Endothelial cell of umbilical vein (primary cell): ENCODE results near the gene SPTY2D1. TPM values are rescaled to one million over a fixed set of nuclear protein-coding genes. Genes with fewer than 3 reads are reported as not detected.
"Not testable (repeated sequence)": the region's sequence is repeated elsewhere in the genome, so short reads cannot be mapped to it uniquely, and the experiment has no call there.

Experiments used
- BruUV-seq: library from RNA; stranded (reverse); fragments of 400-500 nt; replicated peaks from 2 replicates; lab custom pipeline; 2021; lab: Mats Ljungman, UMichigan
- CTCF ChIA-PET: fragments of 300-600, 350-600 bp; sonication (Branson Sonifier 250); formaldehyde crosslinking; loops from one replicate; lab custom pipeline; 2021; ENCODE audit warnings: antibody characterized with exemption, inconsistent platforms; lab: Charles Lee
- POLR2A ChIA-PET: fragments of 300-600, 350-600 bp; sonication (Branson Sonifier 250); formaldehyde crosslinking; loops from one replicate; lab custom pipeline; 2021; ENCODE audit warnings: antibody characterized with exemption, inconsistent platforms; lab: Charles Lee
- DNase-seq: peaks from one replicate; pipeline ENCODE4 v3.0.0-alpha.2; 2011; ENCODE audit warnings: low read depth, low spot score
- FAIRE-seq: peaks from 2 replicates; lab custom pipeline; 2011; peaks lifted over from hg19 to GRCh38; lab: Jason Lieb, UNC
- H2AFZ ChIP-seq: 2 replicates; pipeline ENCODE4 v1.6.0; 2012; ENCODE audit warnings: low read depth, low read length, control low read depth, inconsistent platforms
- H3K27ac ChIP-seq: 2 replicates; pipeline ENCODE4 v1.5.1; 2011; ENCODE audit warnings: low read depth, mild to moderate bottlenecking, control low read depth, low read length, moderate library complexity; ENCODE audit not compliant: insufficient read depth
- H3K27me3 ChIP-seq, 2 experiments: 2 replicates each; pipeline versions ENCODE4 v1.6.0 to v1.6.1; 2011; ENCODE audit warnings: low read length in 2 of 2, mixed read lengths in 1 of 2; ENCODE audit not compliant: control insufficient read depth in 2 of 2, insufficient read depth in 2 of 2
- H3K36me3 ChIP-seq, 2 experiments: 2 replicates in 1 of 2; 3 replicates in 1 of 2; pipeline ENCODE4 v1.5.1; 2011; ENCODE audit warnings: low read length in 2 of 2, mild to moderate bottlenecking in 1 of 2, moderate library complexity in 1 of 2; ENCODE audit not compliant: control insufficient read depth in 2 of 2, insufficient read depth in 2 of 2; ENCODE audit errors: extremely low read depth in 1 of 2
- H3K4me1 ChIP-seq: 3 replicates; pipeline ENCODE4 v1.5.1; 2011; ENCODE audit warnings: mild to moderate bottlenecking, low read length; ENCODE audit not compliant: control insufficient read depth, insufficient read depth; ENCODE audit errors: extremely low read depth
- H3K4me2 ChIP-seq: 2 replicates; pipeline ENCODE4 v1.6.1; 2011; ENCODE audit warnings: low read length, control low read depth, mixed read lengths; ENCODE audit not compliant: insufficient read depth
- H3K4me3 ChIP-seq, 3 experiments: fragments of 200-600 bp in 1 of 3; sonication (generic), shearing (Covaris generic) in 1 of 3; replicated peaks in 1 of 3; 2 replicates each; pipeline ENCODE4 v1.5.1; 2011 to 2016; ENCODE audit warnings: control low read depth in 3 of 3, low read length in 3 of 3, mild to moderate bottlenecking in 2 of 3, inconsistent platforms in 1 of 3, low read depth in 1 of 3, moderate library complexity in 1 of 3; ENCODE audit not compliant: insufficient read depth in 1 of 3
- H3K79me2 ChIP-seq: 2 replicates; pipeline ENCODE4 v1.6.0; 2012; ENCODE audit warnings: low read length, inconsistent platforms; ENCODE audit not compliant: control insufficient read depth, insufficient read depth
- H3K9ac ChIP-seq: replicated peaks from 2 replicates; pipeline ENCODE3; 2011; ENCODE audit warnings: low read length, control low read depth; ENCODE audit not compliant: insufficient read depth; ENCODE audit errors: extremely low read depth
- H3K9me1 ChIP-seq: replicated peaks from 3 replicates; pipeline ENCODE4 v1.6.0; 2011; ENCODE audit warnings: mild to moderate bottlenecking, low read length; ENCODE audit not compliant: control insufficient read depth, insufficient read depth; ENCODE audit errors: extremely low read depth
- H3K9me3 ChIP-seq: replicated peaks from 2 replicates; pipeline ENCODE4 v1.5.1; 2012; ENCODE audit warnings: low read length, inconsistent platforms; ENCODE audit not compliant: control insufficient read depth, insufficient read depth
- H4K20me1 ChIP-seq: replicated peaks from 2 replicates; pipeline ENCODE3; 2011; ENCODE audit warnings: mild to moderate bottlenecking, low read length; ENCODE audit not compliant: control insufficient read depth, insufficient read depth; ENCODE audit errors: extremely low read depth
- EZH2 ChIP-seq: IDR thresholded peaks from 2 replicates; pipeline ENCODE4 v1.6.1; 2012; ENCODE audit warnings: borderline replicate concordance, low read depth, mild to moderate bottlenecking, moderate library complexity, low read length, inconsistent platforms; ENCODE audit not compliant: severe bottlenecking
- FOS ChIP-seq: IDR thresholded peaks from 2 replicates; pipeline ENCODE4 v1.6.1; 2011; ENCODE audit warnings: mild to moderate bottlenecking, low read length, moderate library complexity, borderline replicate concordance; ENCODE audit not compliant: insufficient read depth
- GATA2 ChIP-seq: IDR thresholded peaks from 2 replicates; pipeline ENCODE4 v1.7.0; 2011; ENCODE audit warnings: low read depth, mild to moderate bottlenecking, moderate library complexity, mixed read lengths, low read length; ENCODE audit not compliant: insufficient read length, insufficient read depth
- JUN ChIP-seq: IDR thresholded peaks from 2 replicates; pipeline ENCODE4 v1.6.1; 2011; ENCODE audit warnings: borderline replicate concordance, low read depth; ENCODE audit not compliant: insufficient read length, insufficient read depth
- MAX ChIP-seq: IDR thresholded peaks from 2 replicates; pipeline ENCODE4 v1.6.1; 2011; ENCODE audit not compliant: insufficient read depth, insufficient read length
- MYC ChIP-seq: IDR thresholded peaks from one replicate; pipeline ENCODE4 v1.6.1; 2011; ENCODE audit warnings: mild to moderate bottlenecking, low read depth, low read length
- POLR2A ChIP-seq: IDR thresholded peaks from 2 replicates; pipeline ENCODE4 v1.6.1; 2012; ENCODE audit warnings: low read depth, mild to moderate bottlenecking, control low read depth, low read length
- POLR2AphosphoS5 ChIP-seq: IDR thresholded peaks from 2 replicates; pipeline ENCODE4 v1.6.1; 2012; ENCODE audit warnings: low read depth, mild to moderate bottlenecking, control low read depth, low read length, moderate library complexity; ENCODE audit not compliant: insufficient read depth
- dilution Hi-C: fragments of 300-500 bp; cut with MboI; formaldehyde crosslinking; loops from one replicate; pipeline ENCODE4 v1.15.0; 2019; ENCODE audit warnings: low sequenced_read_pairs; ENCODE audit not compliant: extremely low pct_ligation_motif_present
- intact Hi-C: fragments of 100-400 bp; cut with micrococcal nuclease; formaldehyde crosslinking; loops from one replicate; pipeline ENCODE4 v1.10.0; 2022
- polyA plus RNA-seq, 4 experiments: library from polyadenylated mRNA; depleted of rRNA in 3 of 4; stranded (reverse) in 3 of 4; unstranded in 1 of 4; fragments of >200 nt; gene quantifications; 2 replicates each; pipeline versions ENCODE4 v1.2.1 to v1.2.3, GENCODE V29; 2011 to 2012; ENCODE audit warnings: missing spikeins in 1 of 4
- total RNA-seq: library from RNA; stranded (reverse); gene quantifications from 2 replicates; pipeline ENCODE4 v1.2.3, GENCODE V29; 2021
- TF ChIP-seq, protein P1 (sequence below), 2 donors: IDR thresholded peaks; 1 replicate in 1 of 2; 2 replicates in 1 of 2; pipeline ENCODE4 v1.5.1; 2011; ENCODE audit warnings: low read length in 2 of 2, mild to moderate bottlenecking in 2 of 2, moderate library complexity in 2 of 2, control low read depth in 1 of 2, inconsistent platforms in 1 of 2, low read depth in 1 of 2; ENCODE audit not compliant: insufficient read depth in 1 of 2; ENCODE audit errors: extremely low read depth in 1 of 2

The SPTY2D1 gene
- total and polyA plus RNA-seq, 2 donors (not counting 3 experiments of a cell fraction or from before 2014, with no cell fraction given) = 5.5 to 18.7 TPM

- H3K9ac ChIP-seq = no peak overlapping the region
- peaks cover 0 to 4% of the 10 kb centered on the region in 2 experiments for H3K36me3 ChIP-seq
- TF ChIP-seq JUN = no peak
- TF ChIP-seq EZH2 = no peak
- TF ChIP-seq MAX = no peak
- TF ChIP-seq POLR2AphosphoS5 = no peak
- TF ChIP-seq, protein P1, sequence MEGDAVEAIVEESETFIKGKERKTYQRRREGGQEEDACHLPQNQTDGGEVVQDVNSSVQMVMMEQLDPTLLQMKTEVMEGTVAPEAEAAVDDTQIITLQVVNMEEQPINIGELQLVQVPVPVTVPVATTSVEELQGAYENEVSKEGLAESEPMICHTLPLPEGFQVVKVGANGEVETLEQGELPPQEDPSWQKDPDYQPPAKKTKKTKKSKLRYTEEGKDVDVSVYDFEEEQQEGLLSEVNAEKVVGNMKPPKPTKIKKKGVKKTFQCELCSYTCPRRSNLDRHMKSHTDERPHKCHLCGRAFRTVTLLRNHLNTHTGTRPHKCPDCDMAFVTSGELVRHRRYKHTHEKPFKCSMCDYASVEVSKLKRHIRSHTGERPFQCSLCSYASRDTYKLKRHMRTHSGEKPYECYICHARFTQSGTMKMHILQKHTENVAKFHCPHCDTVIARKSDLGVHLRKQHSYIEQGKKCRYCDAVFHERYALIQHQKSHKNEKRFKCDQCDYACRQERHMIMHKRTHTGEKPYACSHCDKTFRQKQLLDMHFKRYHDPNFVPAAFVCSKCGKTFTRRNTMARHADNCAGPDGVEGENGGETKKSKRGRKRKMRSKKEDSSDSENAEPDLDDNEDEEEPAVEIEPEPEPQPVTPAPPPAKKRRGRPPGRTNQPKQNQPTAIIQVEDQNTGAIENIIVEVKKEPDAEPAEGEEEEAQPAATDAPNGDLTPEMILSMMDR (IDR thresholded peaks at IDR 0.05; ENCODE audit: extremely low read depth in 1 of 2, insufficient read depth in 1 of 2, low read depth in 1 of 2, low read length in 2 of 2) = no peak
- TF ChIP-seq FOS = no peak
- TF ChIP-seq POLR2A = no peak
- no peak for TF ChIP-seq MYC
- no peak for TF ChIP-seq GATA2
- intact Hi-C loops = no loop called here
- DNase-seq (no peak), FAIRE-seq (no peak)
- H3K79me2 ChIP-seq = peaks cover 7% of the 10 kb centered on the region
- no peak overlapping the region for H3K4me3 ChIP-seq
- no TSS peak for BruUV-seq
- dilution Hi-C loops = no loop called here
- ChIA-PET CTCF (interaction anchor here (0.8 to 1.1 kb wide), 2 partner anchors 13 to 23 kb away, joined by 3 to 4 read pairs; no protein-coding TSS in a partner anchor), POLR2A (interaction anchor here (0.7 kb wide), 1 partner anchor 141 kb away, joined by 3 read pairs; no protein-coding TSS in a partner anchor)
- H3K9me1 ChIP-seq = no peaks in the 10 kb centered on the region
- no peak overlapping the region for H3K4me2 ChIP-seq
- no peaks in the 10 kb centered on the region for H3K27me3 ChIP-seq
- H3K4me1 ChIP-seq = no peaks in the 10 kb centered on the region
- no peak overlapping the region for H2AFZ ChIP-seq
- no peaks in the 10 kb centered on the region for H3K9me3 ChIP-seq
- H4K20me1 ChIP-seq = no peaks in the 10 kb centered on the region
- H3K27ac ChIP-seq = no peak overlapping the region
Observed at GRCh38 chr11:18594999-18595749, 39.0 kb downstream of the SPTY2D1 start.

DNA sequence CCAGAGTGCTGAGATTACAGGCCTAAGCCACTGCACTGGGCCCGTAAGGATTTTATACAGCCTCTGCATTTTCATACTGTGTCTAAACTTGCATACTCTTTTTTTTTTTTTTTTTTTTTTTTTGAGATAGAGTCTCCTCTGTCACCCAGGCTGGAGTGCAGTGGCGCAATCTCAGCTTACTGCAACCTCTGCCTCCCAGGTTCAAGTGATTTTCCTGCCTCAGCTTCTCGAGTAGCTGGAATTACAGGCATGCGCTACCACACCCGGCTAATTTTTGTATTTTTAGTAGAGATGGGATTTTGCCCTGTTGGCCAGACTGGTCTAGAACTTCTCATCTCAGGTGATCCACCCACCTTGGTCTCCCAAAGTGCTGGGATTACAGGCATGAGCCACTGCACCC lies 40.1 kb downstream of the SPTY2D1 start:
- CTCF ChIA-PET = interaction anchor here (1.6 kb wide), 1 partner anchor 8 kb away, joined by 4 read pairs; no protein-coding TSS in a partner anchor
- H3K4me2 ChIP-seq, H3K9me1 ChIP-seq, H3K9ac ChIP-seq, H3K9me3 ChIP-seq, BruUV-seq, H4K20me1 ChIP-seq, H3K4me1 ChIP-seq, H3K27ac ChIP-seq, DNase-seq, intact Hi-C loops, H3K4me3 ChIP-seq, H3K27me3 ChIP-seq, H3K36me3 ChIP-seq, FAIRE-seq, dilution Hi-C loops, H2AFZ ChIP-seq, POLR2A ChIA-PET: not testable (repeated sequence)
- H3K79me2 ChIP-seq = peaks cover 17% of the 10 kb centered on the region
